Panc1 (cell line): ENCODE measurements around the gene TNFSF9. TPM values are rescaled to one million over a fixed set of nuclear protein-coding genes. Genes with fewer than 3 reads are reported as not detected.
A peak's percentile ranks its signal among the peaks of the same experiment; 100 is the strongest.

Source experiments
- ATAC-seq: fragments of 200-7000 bp; cut with Tn5 transposase; 2 replicates; pipeline ENCODE4 v1.9.1; 2020; ENCODE audit warnings: mild to moderate bottlenecking, moderate library complexity
- BruUV-seq: library from RNA; stranded (reverse); fragments of 400-500 nt; replicated peaks from 2 replicates; lab custom pipeline; 2021; lab: Mats Ljungman, UMichigan
- CTCF ChIA-PET: fragments of 300-600 bp; sonication (Branson Sonifier 250); formaldehyde crosslinking; loops from one replicate; lab custom pipeline; 2022; ENCODE audit warnings: antibody characterized with exemption; lab: Charles Lee
- POLR2A ChIA-PET: fragments of 300-600 bp; sonication (Branson Sonifier 250); formaldehyde crosslinking; loops from one replicate; lab custom pipeline; 2022; ENCODE audit warnings: antibody characterized with exemption; lab: Charles Lee
- DNase-seq: peaks from one replicate; pipeline ENCODE4 v3.0.0-alpha.2; 2010; ENCODE audit warnings: low read depth, low spot score
- H3K27ac ChIP-seq: 2 replicates; pipeline ENCODE4 v1.5.1; 2011; ENCODE audit warnings: mild to moderate bottlenecking, low read length, inconsistent platforms
- H3K27me3 ChIP-seq: fragments of 200-500 bp; sonication (Bioruptor generic); 2 replicates; pipeline ENCODE4 v1.6.0; 2014; ENCODE audit warnings: low read length, inconsistent platforms; ENCODE audit not compliant: control insufficient read depth, insufficient read depth
- H3K36me3 ChIP-seq: fragments of 200-500 bp; sonication (Bioruptor generic); 2 replicates; pipeline ENCODE4 v1.5.1; 2014; ENCODE audit warnings: inconsistent platforms, mild to moderate bottlenecking, low read length, moderate library complexity; ENCODE audit not compliant: control insufficient read depth, insufficient read depth
- H3K4me1 ChIP-seq: 2 replicates; pipeline ENCODE4 v1.5.1; 2011; ENCODE audit warnings: inconsistent platforms, mild to moderate bottlenecking, low read length, moderate library complexity; ENCODE audit not compliant: control insufficient read depth, insufficient read depth
- H3K4me3 ChIP-seq, 2 experiments: 2 replicates each; pipeline ENCODE4 v1.5.1; 2011 to 2012; ENCODE audit warnings: low read depth in 2 of 2, low read length in 2 of 2, mild to moderate bottlenecking in 2 of 2, inconsistent platforms in 1 of 2, moderate library complexity in 1 of 2
- H3K9me3 ChIP-seq: fragments of 200-500 bp; sonication (Bioruptor generic); 2 replicates; pipeline ENCODE4 v1.5.1; 2014; ENCODE audit warnings: low read depth, mild to moderate bottlenecking, inconsistent platforms, low read length, moderate library complexity; ENCODE audit not compliant: control insufficient read depth, insufficient read depth
- CTCF ChIP-seq: fragments of 450-650 bp; IDR thresholded peaks from 2 replicates; pipeline ENCODE4 v1.5.1; 2017; ENCODE audit warnings: mild to moderate bottlenecking
- POLR2AphosphoS5 ChIP-seq: IDR thresholded peaks from 2 replicates; pipeline ENCODE4 v1.6.1; 2012; ENCODE audit warnings: mild to moderate bottlenecking, low read depth, low read length, moderate library complexity
- REST ChIP-seq, 2 experiments: IDR thresholded peaks; 2 replicates each; pipeline ENCODE4 v1.6.1; 2011 to 2012; ENCODE audit warnings: low read depth in 2 of 2, control low read depth in 1 of 2, low read length in 1 of 2, mild to moderate bottlenecking in 1 of 2, moderate library complexity in 1 of 2; ENCODE audit not compliant: insufficient read depth in 1 of 2
- SIN3A ChIP-seq: IDR thresholded peaks from 2 replicates; pipeline ENCODE4 v1.6.1; 2012; ENCODE audit warnings: low read depth, mild to moderate bottlenecking, low read length, moderate library complexity, borderline replicate concordance; ENCODE audit not compliant: insufficient read depth
- TCF7L2 ChIP-seq: IDR thresholded peaks from 2 replicates; pipeline ENCODE4 v1.6.1; 2011; ENCODE audit warnings: mild to moderate bottlenecking, low read depth, low read length, inconsistent platforms
- in situ Hi-C: cut with HindIII; loops from 2 replicates; pipeline ENCODE4 v1.10.0; 2016; ENCODE audit warnings: low sequenced_read_pairs, low pct_unique_long_range_greater_than_20kb
- intact Hi-C: fragments of 100-400 bp; cut with micrococcal nuclease; formaldehyde crosslinking; loops from one replicate; pipeline ENCODE4 v1.10.0; 2022; ENCODE audit not compliant: unreplicated experiment
- total RNA-seq: library from RNA; stranded (reverse); gene quantifications from one replicate; pipeline ENCODE4 v1.2.1, GENCODE V29; 2021; ENCODE audit not compliant: unreplicated experiment

The TNFSF9 gene
- total RNA-seq, 1 experiment from 2014 or later = 2.9 TPM

GRCh38 chr19:6568010-6568526 lies 37.2 kb downstream of the TNFSF9 start:
- ATAC-seq = no peak
- Histone ChIP-seq H3K4me3 (no peak overlapping the region), H3K9me3 (no peaks in the 10 kb centered on the region), H3K4me1 (no peaks in the 10 kb centered on the region), H3K27ac (no peak overlapping the region), H3K27me3 (no peaks in the 10 kb centered on the region), H3K36me3 (no peaks in the 10 kb centered on the region)
- CTCF ChIA-PET = no interaction called here
- DNase-seq = no peak
- POLR2A ChIA-PET = no interaction called here
- in situ Hi-C loops (no loop called here), intact Hi-C loops (no loop called here)
- BruUV-seq = no TSS peak
- TF ChIP-seq POLR2AphosphoS5 = no peak

- H3K4me3 ChIP-seq = no peak overlapping the region
- H3K9me3 ChIP-seq = no peaks in the 10 kb centered on the region
- TF ChIP-seq SIN3A (no peak), REST (IDR thresholded peaks at IDR 0.05; ENCODE audit: insufficient read depth in 1 of 2, low read depth in 2 of 2, low read length in 1 of 2) (no peak), CTCF (no peak), POLR2AphosphoS5 (no peak), TCF7L2 (no peak)
- CTCF ChIA-PET = no interaction called here
- no peak for ATAC-seq
- H3K27ac ChIP-seq = no peak overlapping the region
- in situ Hi-C loops = no loop called here
- no TSS peak for BruUV-seq
- intact Hi-C loops = no loop called here
- no peaks in the 10 kb centered on the region for H3K27me3 ChIP-seq
- DNase-seq = no peak
- POLR2A ChIA-PET = interaction anchor here (0.7 kb wide), 1 partner anchor 88 kb away, joined by 5 read pairs; no protein-coding TSS in a partner anchor
- no peaks in the 10 kb centered on the region for H3K36me3 ChIP-seq
- H3K4me1 ChIP-seq = no peaks in the 10 kb centered on the region
These were observed 38.0 kb downstream of the TNFSF9 start for GRCh38 chr19:6568816-6569215.

- H3K27ac ChIP-seq = no peak overlapping the region
- H3K9me3 ChIP-seq = no peaks in the 10 kb centered on the region
- no peak for DNase-seq
- intact Hi-C loops (no loop called here), in situ Hi-C loops (no loop called here)
- no TSS peak for BruUV-seq
- POLR2A ChIA-PET = no interaction called here
- H3K27me3 ChIP-seq = no peaks in the 10 kb centered on the region
- CTCF ChIA-PET = no interaction called here
- ATAC-seq = no peak
- no peaks in the 10 kb centered on the region for H3K4me1 ChIP-seq
- no peak overlapping the region for H3K4me3 ChIP-seq
- peak in 1 of 2 experiments; percentile 43; a peak in 1 of 4 replicates for TF ChIP-seq REST (IDR thresholded peaks at IDR 0.05; ENCODE audit: insufficient read depth in 1 of 2, low read depth in 2 of 2, low read length in 1 of 2)
- no peak for TF ChIP-seq TCF7L2
- no peaks in the 10 kb centered on the region for H3K36me3 ChIP-seq
These were observed 39.9 kb downstream of the TNFSF9 start for GRCh38 chr19:6570764-6571163.
